PC-9 (cell line): Measurements from ENCODE around the gene DDX39A. TPM values are rescaled to one million over a fixed set of nuclear protein-coding genes. Genes with fewer than 3 reads are reported as not detected.

Source experiments
- BruUV-seq: library from RNA; stranded (reverse); fragments of 400-500 nt; replicated peaks from 2 replicates; lab custom pipeline; 2021; lab: Mats Ljungman, UMichigan
- CTCF ChIA-PET: fragments of 300-600 bp; sonication (Branson Sonifier 250); formaldehyde crosslinking; loops from one replicate; lab custom pipeline; 2022; ENCODE audit warnings: antibody characterized with exemption; lab: Charles Lee
- POLR2A ChIA-PET: fragments of 300-600 bp; sonication (Branson Sonifier 250); formaldehyde crosslinking; loops from one replicate; lab custom pipeline; 2022; ENCODE audit warnings: antibody characterized with exemption; ENCODE audit not compliant: unreplicated experiment; lab: Charles Lee
- DNase-seq, 2 experiments: peaks; one replicate each; pipeline versions ENCODE4 v3.0.0 to v3.0.0-alpha.2; 2015 to 2022; ENCODE audit warnings: mixed read lengths in 1 of 2
- H2AFZ ChIP-seq: fragments of 200-600 bp; sonication (generic); 2 replicates; pipeline ENCODE4 v1.8.1; 2017; ENCODE audit warnings: antibody characterized with exemption
- H3F3A ChIP-seq: fragments of 200-600 bp; sonication (generic); 2 replicates; pipeline ENCODE4 v1.8.1; 2017; ENCODE audit warnings: antibody characterized with exemption, mild to moderate bottlenecking, low read depth; ENCODE audit not compliant: insufficient read depth
- H3K27ac ChIP-seq: fragments of 200-600 bp; sonication (generic); 2 replicates; pipeline ENCODE4 v1.6.1; 2016; ENCODE audit warnings: mixed run types
- H3K27me3 ChIP-seq: fragments of 200-600 bp; sonication (generic); 2 replicates; pipeline ENCODE4 v1.6.1; 2016; ENCODE audit warnings: low read depth, mixed run types; ENCODE audit not compliant: insufficient read depth
- H3K36me3 ChIP-seq: fragments of 200-600 bp; sonication (generic); 2 replicates; pipeline ENCODE4 v1.6.1; 2016; ENCODE audit warnings: low read depth, mixed run types
- H3K4me1 ChIP-seq: fragments of 200-600 bp; sonication (generic); replicated peaks from 2 replicates; pipeline ENCODE4 v1.6.1; 2016; ENCODE audit warnings: mixed run types; ENCODE audit not compliant: insufficient read depth
- H3K4me2 ChIP-seq: fragments of 200-600 bp; sonication (generic); 2 replicates; pipeline ENCODE4 v1.6.1; 2017; ENCODE audit warnings: mixed run types
- H3K4me3 ChIP-seq: fragments of 200-600 bp; sonication (generic); 2 replicates; pipeline ENCODE4 v1.6.1; 2016; ENCODE audit warnings: mixed run types
- H3K79me2 ChIP-seq: fragments of 200-600 bp; sonication (generic); 2 replicates; pipeline ENCODE4 v1.6.1; 2017; ENCODE audit warnings: low read depth, mixed run types
- H3K9me2 ChIP-seq: fragments of 200-600 bp; sonication (generic); 2 replicates; pipeline ENCODE4 v1.8.1; 2017; ENCODE audit warnings: mild to moderate bottlenecking; ENCODE audit not compliant: insufficient read depth
- H3K9me3 ChIP-seq: fragments of 200-600 bp; sonication (generic); 2 replicates; pipeline ENCODE4 v1.8.1; 2016; ENCODE audit warnings: low read depth; ENCODE audit not compliant: insufficient read depth
- H4K20me1 ChIP-seq: fragments of 200-600 bp; sonication (generic); 2 replicates; pipeline ENCODE4 v1.8.1; 2017; ENCODE audit not compliant: insufficient read depth
- EZH2 ChIP-seq: fragments of 200-600 bp; sonication (generic); IDR thresholded peaks from 2 replicates; pipeline ENCODE4 v1.8.0; 2017; ENCODE audit warnings: antibody characterized with exemption, low read depth
- intact Hi-C: fragments of 100-400 bp; cut with micrococcal nuclease; formaldehyde crosslinking; loops from one replicate; pipeline ENCODE4 v1.10.0; 2022; ENCODE audit not compliant: unreplicated experiment
- total RNA-seq: library from RNA; stranded (reverse); gene quantifications from 2 replicates; pipeline ENCODE4 v1.2.3, GENCODE V29; 2021
- TF ChIP-seq, protein P1 (sequence below): fragments of 200-600 bp; sonication (generic); conservative IDR thresholded peaks from 2 replicates; pipeline ENCODE4 v1.6.1; 2017; ENCODE audit warnings: mixed run types, antibody characterized with exemption, mild to moderate bottlenecking, moderate library complexity

DDX39A gene
- total RNA-seq, 1 experiment from 2014 or later: 67.4 TPM

- CTCF ChIA-PET: interaction anchor here (0.6 kb wide), 1 partner anchor 258 kb away, joined by 14 read pairs; no protein-coding TSS in a partner anchor
- H3K79me2 ChIP-seq: peaks cover 49% of the 10 kb centered on the region
- H3F3A ChIP-seq: peaks cover 71% of the 10 kb centered on the region; the same call in 1 of the 2 replicates
- no peak for DNase-seq
- no peak overlapping the region for H2AFZ ChIP-seq
- intact Hi-C loops: no loop called here
- no peaks in the 10 kb centered on the region for H3K27me3 ChIP-seq
- no TSS peak for BruUV-seq
- POLR2A ChIA-PET: interaction anchor here (0.6 kb wide), 2 partner anchors 47 to 1398 kb away, joined by 3 to 4 read pairs; no protein-coding TSS in a partner anchor
- H3K9me3 ChIP-seq: no peaks in the 10 kb centered on the region
- TF ChIP-seq EZH2: no peak
- TF ChIP-seq, protein P1, sequence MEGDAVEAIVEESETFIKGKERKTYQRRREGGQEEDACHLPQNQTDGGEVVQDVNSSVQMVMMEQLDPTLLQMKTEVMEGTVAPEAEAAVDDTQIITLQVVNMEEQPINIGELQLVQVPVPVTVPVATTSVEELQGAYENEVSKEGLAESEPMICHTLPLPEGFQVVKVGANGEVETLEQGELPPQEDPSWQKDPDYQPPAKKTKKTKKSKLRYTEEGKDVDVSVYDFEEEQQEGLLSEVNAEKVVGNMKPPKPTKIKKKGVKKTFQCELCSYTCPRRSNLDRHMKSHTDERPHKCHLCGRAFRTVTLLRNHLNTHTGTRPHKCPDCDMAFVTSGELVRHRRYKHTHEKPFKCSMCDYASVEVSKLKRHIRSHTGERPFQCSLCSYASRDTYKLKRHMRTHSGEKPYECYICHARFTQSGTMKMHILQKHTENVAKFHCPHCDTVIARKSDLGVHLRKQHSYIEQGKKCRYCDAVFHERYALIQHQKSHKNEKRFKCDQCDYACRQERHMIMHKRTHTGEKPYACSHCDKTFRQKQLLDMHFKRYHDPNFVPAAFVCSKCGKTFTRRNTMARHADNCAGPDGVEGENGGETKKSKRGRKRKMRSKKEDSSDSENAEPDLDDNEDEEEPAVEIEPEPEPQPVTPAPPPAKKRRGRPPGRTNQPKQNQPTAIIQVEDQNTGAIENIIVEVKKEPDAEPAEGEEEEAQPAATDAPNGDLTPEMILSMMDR: no peak
- no peak overlapping the region for H3K4me3 ChIP-seq
- H3K4me2 ChIP-seq: no peak overlapping the region
- H4K20me1 ChIP-seq: peaks cover 87% of the 10 kb centered on the region
- no peaks in the 10 kb centered on the region for H3K9me2 ChIP-seq
- H3K27ac ChIP-seq: no peak overlapping the region
- peaks cover 42% of the 10 kb centered on the region for H3K36me3 ChIP-seq
- H3K4me1 ChIP-seq: peaks cover 7% of the 10 kb centered on the region
These were observed 7.8 kb downstream of the DDX39A start for GRCh38 chr19:14411161-14411937.

DNA sequence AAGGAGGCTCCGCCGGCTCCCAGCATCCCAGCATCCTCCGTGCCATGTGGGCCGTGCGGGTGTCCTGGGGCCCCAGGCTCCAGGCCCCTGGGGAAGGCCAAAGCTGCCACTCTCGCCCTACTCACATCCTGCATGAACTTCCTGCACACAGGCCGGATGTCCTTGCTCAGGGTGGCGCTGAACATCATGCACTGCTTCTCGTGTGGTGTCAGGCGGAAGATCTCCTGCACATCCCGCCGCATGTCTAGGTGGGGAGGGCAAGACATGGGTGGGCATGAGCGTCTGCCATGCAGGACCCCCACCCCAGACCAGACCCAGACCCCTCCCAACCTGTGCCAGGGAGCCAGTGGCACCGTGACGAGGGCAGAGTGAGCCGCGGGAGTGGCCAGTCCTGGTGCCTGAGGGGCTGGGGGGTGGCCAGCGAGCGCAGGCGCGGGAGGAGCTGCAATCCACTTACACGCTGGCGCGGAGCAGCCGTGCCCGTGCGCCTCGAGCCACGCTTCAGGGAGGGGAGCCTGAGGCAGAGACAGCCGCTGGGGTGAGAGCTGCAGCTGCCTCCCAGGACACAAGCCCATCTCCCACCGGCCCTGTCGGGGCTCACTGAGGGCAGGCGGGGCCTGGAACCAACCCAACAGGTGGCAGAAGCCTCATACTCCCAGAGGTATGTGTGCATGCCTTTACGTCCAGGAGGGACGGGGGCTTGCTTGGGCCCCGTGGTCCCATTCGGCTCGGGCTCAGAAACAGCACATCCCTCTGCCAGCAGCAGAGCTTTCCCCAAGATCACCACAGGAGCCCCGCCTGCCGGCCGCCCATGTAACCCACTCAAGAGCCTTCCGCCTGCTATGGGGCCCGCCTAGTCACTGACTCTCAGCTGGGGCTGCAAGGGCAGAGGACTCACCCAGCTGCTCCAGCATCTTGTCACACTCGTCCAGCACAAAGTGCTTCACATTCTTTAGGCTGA, 8.8 kb downstream of the DDX39A start:
- DNase-seq: no peak
- no peaks in the 10 kb centered on the region for H3K9me3 ChIP-seq
- H3K36me3 ChIP-seq: peaks cover 34% of the 10 kb centered on the region
- peaks cover 77% of the 10 kb centered on the region for H4K20me1 ChIP-seq
- BruUV-seq: no TSS peak
- H3K4me2 ChIP-seq: no peak overlapping the region
- H2AFZ ChIP-seq: no peak overlapping the region
- peaks cover 73% of the 10 kb centered on the region for H3F3A ChIP-seq
- no peak overlapping the region for H3K4me3 ChIP-seq
- TF ChIP-seq, protein P1: no peak
- TF ChIP-seq EZH2: no peak
- H3K4me1 ChIP-seq: 0 out of 2 replicates have a peak, but pooled peaks cover 4% of the 10 kb centered on the region
- H3K79me2 ChIP-seq: peaks cover 39% of the 10 kb centered on the region
- ChIA-PET POLR2A (interaction anchor here (0.5 kb wide), 1 partner anchor 27 kb away, joined by 3 read pairs; no protein-coding TSS in a partner anchor), CTCF (no interaction called here)
- H3K27me3 ChIP-seq: no peaks in the 10 kb centered on the region
- no peaks in the 10 kb centered on the region for H3K9me2 ChIP-seq
- no peak overlapping the region for H3K27ac ChIP-seq
- intact Hi-C loops: no loop called here
